Psoas muscle (tissue), 8 donors: ENCODE measurements around the gene IFI30. TPM values are rescaled to one million over a fixed set of nuclear protein-coding genes. Genes with fewer than 3 reads are reported as not detected.

ENCODE experiments used
- ATAC-seq, 4 donors: fragments of 200-7000 bp; cut with Tn5 transposase; one replicate each; pipeline ENCODE4 v1.9.1; 2020; ENCODE audit warnings: moderate library complexity in 3 of 4, mild to moderate bottlenecking in 2 of 4
- DNase-seq, 2 donors: peaks; one replicate each; pipeline ENCODE4 v3.0.0-alpha.2; 2020
- H3K27ac ChIP-seq: fragments of 200-600 bp; one replicate; pipeline ENCODE4 v1.8.0; 2022
- H3K27me3 ChIP-seq, 3 donors: fragments of 200-600 bp in 1 of 3; one replicate each; pipeline versions ENCODE4 v1.6.1 to v1.8.0; 2013 to 2022; ENCODE audit warnings: low read length in 2 of 3, mild to moderate bottlenecking in 2 of 3, moderate library complexity in 1 of 3; ENCODE audit not compliant: insufficient read depth in 3 of 3
- H3K36me3 ChIP-seq, 2 donors: fragments of 200-600 bp in 1 of 2; one replicate each; pipeline versions ENCODE4 v1.6.1 to v1.8.0; 2013 to 2022; ENCODE audit warnings: low read depth in 1 of 2, mild to moderate bottlenecking in 1 of 2, moderate library complexity in 1 of 2; ENCODE audit not compliant: insufficient read depth in 1 of 2
- H3K4me1 ChIP-seq: fragments of 200-600 bp; one replicate; pipeline ENCODE4 v1.8.0; 2022
- H3K4me3 ChIP-seq: fragments of 200-600 bp; one replicate; pipeline ENCODE4 v1.8.0; 2022; ENCODE audit warnings: mild to moderate bottlenecking
- H3K9me3 ChIP-seq: fragments of 200-600 bp; one replicate; pipeline ENCODE4 v1.8.0; 2022
- CTCF ChIP-seq: fragments of 200-600 bp; IDR thresholded peaks from one replicate; pipeline ENCODE4 v1.8.0; 2022; ENCODE audit warnings: antibody characterized with exemption
- WGBS, 3 donors: extraction: QIAGEN DNeasy Blood & Tissue Kit; methylation state at CpG; one replicate each; pipeline versions ENCODE4 v1.1.6 to v1.1.7; 2013; 5-methylcytosine and 5-hydroxymethylcytosine counted together
- intact Hi-C, 2 donors: fragments of 100-400 bp; cut with DNase I; formaldehyde crosslinking; loops; one replicate each; pipeline versions ENCODE4 v1.11.0 to v1.14.2; 2022
- polyA plus RNA-seq, 3 donors: library from polyadenylated mRNA; stranded (reverse); fragments of 200-250 nt; gene quantifications; one replicate each; pipeline ENCODE4 v1.2.3, GENCODE V29; 2013
- total RNA-seq, 4 donors: library from RNA; stranded (reverse); fragmentation: NEBNext Ultra II Directional in 2 of 4; extraction: Animal tissue kit (Norgen Biotek cat#: 25700) in 2 of 4; gene quantifications; one replicate each; pipeline versions ENCODE4 v1.2.1 to v1.2.4, GENCODE V29; 2021 to 2023
- donor health status: healthy with polysubstance abuse.
- donor health status: DM: no; HTN: no; CAD: no; lungs with moderate emphysema.
- donor health status: Bipolar disorder and iron deficiency.
- donor health status: healthy.
- donor health status: DM: yes; HTN: yes; CAD: no.
- donor health status: DM: no; HTN: no; CAD: no.
- donor health status: DM: no; HTN: no; CAD: no.
- donor health status: DM: yes; HTN: yes; CAD: no.

Gene IFI30
- total and polyA plus RNA-seq, 7 donors = 1.4 to 21.5 (median 10.1) TPM

GRCh38 chr19:18167975-18168645 is 5.5 kb upstream of the IFI30 start:
- peak; percentile 50 to 77 (median 66) for ATAC-seq
- peak; percentile 64 for TF ChIP-seq CTCF
- Histone ChIP-seq H3K27me3 (no peaks in the 10 kb centered on the region), H3K4me1 (no peaks in the 10 kb centered on the region), H3K9me3 (no peaks in the 10 kb centered on the region), H3K27ac (no peak overlapping the region), H3K4me3 (no peak overlapping the region), H3K36me3 (peaks cover 6 to 66% of the 10 kb centered on the region in 2 donors)
- 73 to 76% (median 76%) methylated on average over 14 of the region's 14 CpGs for WGBS, 3 donors
- peak in 1 of 2 donors; percentile 63 for DNase-seq
- intact Hi-C loops = no loop called here

GRCh38 chr19:18168673-18169381 is 4.8 kb upstream of the IFI30 start:
- H3K27ac ChIP-seq = no peak overlapping the region
- H3K4me1 ChIP-seq = peaks cover 4% of the 10 kb centered on the region
- intact Hi-C loops = no loop called here
- no peak for ATAC-seq
- no peak for DNase-seq
- 94 to 97% (median 95%) methylated on average over 62 to 66 of the region's 66 CpGs for WGBS, 3 donors
- H3K4me3 ChIP-seq = no peak overlapping the region
- H3K27me3 ChIP-seq = no peaks in the 10 kb centered on the region
- H3K9me3 ChIP-seq = no peaks in the 10 kb centered on the region
- TF ChIP-seq CTCF = no peak
- peaks cover 6 to 60% of the 10 kb centered on the region in 2 donors for H3K36me3 ChIP-seq

GRCh38 chr19:18170714-18171255 is 2.8 kb upstream of the IFI30 start:
- intact Hi-C loops = no loop called here
- peaks cover 10% of the 10 kb centered on the region for H3K4me1 ChIP-seq
- H3K36me3 ChIP-seq = peaks cover 6 to 41% of the 10 kb centered on the region in 2 donors
- no peak for TF ChIP-seq CTCF
- no peaks in the 10 kb centered on the region for H3K9me3 ChIP-seq
- H3K27me3 ChIP-seq = peaks cover 0 to 2% (median 0%) of the 10 kb centered on the region in 3 donors
- 53 to 58% (median 55%) methylated on average over 16 of the region's 16 CpGs for WGBS, 3 donors
- H3K4me3 ChIP-seq = no peak overlapping the region
- ATAC-seq = no peak
- no peak for DNase-seq
- peak overlapping the region; percentile 30 for H3K27ac ChIP-seq

GRCh38 chr19:18171605-18172327 is 1.8 kb upstream of the IFI30 start:
- peaks cover 4 to 31% of the 10 kb centered on the region in 2 donors for H3K36me3 ChIP-seq
- DNase-seq (no peak), ATAC-seq (no peak)
- intact Hi-C loops = no loop called here
- no peak for TF ChIP-seq CTCF
- H3K4me1 ChIP-seq = peaks cover 10% of the 10 kb centered on the region
- peaks cover 0 to 2% (median 0%) of the 10 kb centered on the region in 3 donors for H3K27me3 ChIP-seq
- 84 to 89% (median 88%) methylated on average over 8 of the region's 8 CpGs for WGBS, 3 donors
- no peak overlapping the region for H3K27ac ChIP-seq
- H3K4me3 ChIP-seq = no peak overlapping the region
- no peaks in the 10 kb centered on the region for H3K9me3 ChIP-seq
